GM19468 (cell line): ENCODE results near the gene EXOC3L4.
"Not testable (repeated sequence)": the region's sequence is repeated elsewhere in the genome, so short reads cannot be mapped to it uniquely, and the experiment has no call there.

Experiments
- ATAC-seq: cut with Tn5 transposase; IDR thresholded peaks from one replicate; pipeline ENCODE4 v1.9.1; 2021; ENCODE audit warnings: mild to moderate bottlenecking, moderate library complexity, moderate number of reproducible peaks; ENCODE audit not compliant: unreplicated experiment; ENCODE audit errors: extremely low read depth

EXOC3L4 gene

GRCh38 chr14:103103461-103104388, 9.2 kb downstream of the EXOC3L4 start:
- no peak for ATAC-seq

DNA sequence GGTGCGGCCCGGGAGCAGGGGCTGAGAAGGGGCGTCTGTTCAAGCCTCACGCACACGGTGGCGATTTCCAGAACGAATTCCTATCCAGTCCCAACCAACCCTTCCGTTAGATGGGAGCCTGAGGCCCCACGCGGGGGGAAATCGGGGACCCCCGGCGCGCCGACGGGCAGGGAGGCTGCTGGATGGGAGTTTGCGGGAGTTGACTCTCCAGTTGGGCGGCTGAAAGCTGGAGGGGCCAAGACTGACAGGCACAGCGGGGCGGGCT, 9.8 kb downstream of the EXOC3L4 start:
- ATAC-seq, result no peak

- no peak for ATAC-seq
These were observed 10.3 kb downstream of the EXOC3L4 start for GRCh38 chr14:103104654-103105452.

DNA sequence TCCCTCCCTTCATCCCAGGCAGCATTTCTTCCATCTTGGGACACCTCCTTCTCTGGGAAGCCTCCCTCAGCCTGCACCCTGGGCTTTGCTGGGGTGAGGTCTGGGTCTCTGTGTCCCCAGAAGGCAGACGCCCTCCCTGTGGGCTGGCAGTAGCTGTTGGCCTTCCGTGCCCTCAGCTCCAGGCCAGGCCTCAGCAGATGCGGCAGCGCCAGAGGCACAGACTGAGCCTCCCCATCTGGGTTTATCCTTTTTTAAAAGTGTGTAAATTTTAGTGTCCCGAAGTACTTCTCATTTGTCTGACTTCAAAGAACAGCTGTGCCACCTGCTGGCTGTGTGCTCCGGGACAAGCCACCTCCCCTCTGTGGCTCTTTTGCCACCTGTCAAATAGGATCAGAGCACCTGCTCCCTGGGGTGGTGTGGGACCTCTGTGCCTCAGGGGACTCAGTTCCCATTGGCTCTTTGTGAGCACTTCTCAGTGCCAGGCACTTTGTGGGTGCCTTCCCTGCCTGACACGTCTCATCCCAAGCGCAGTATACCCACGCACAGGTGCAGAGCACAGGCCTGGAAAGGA, 11.1 kb downstream of the EXOC3L4 start:
- no peak for ATAC-seq

- no peak for ATAC-seq
These were observed 12.9 kb downstream of the EXOC3L4 start for GRCh38 chr14:103107455-103107854.

- no peak for ATAC-seq
These were observed 13.6 kb downstream of the EXOC3L4 start for GRCh38 chr14:103107941-103108748.

GRCh38 chr14:103108749-103109207, 14.3 kb downstream of the EXOC3L4 start:
- ATAC-seq, result no peak

DNA sequence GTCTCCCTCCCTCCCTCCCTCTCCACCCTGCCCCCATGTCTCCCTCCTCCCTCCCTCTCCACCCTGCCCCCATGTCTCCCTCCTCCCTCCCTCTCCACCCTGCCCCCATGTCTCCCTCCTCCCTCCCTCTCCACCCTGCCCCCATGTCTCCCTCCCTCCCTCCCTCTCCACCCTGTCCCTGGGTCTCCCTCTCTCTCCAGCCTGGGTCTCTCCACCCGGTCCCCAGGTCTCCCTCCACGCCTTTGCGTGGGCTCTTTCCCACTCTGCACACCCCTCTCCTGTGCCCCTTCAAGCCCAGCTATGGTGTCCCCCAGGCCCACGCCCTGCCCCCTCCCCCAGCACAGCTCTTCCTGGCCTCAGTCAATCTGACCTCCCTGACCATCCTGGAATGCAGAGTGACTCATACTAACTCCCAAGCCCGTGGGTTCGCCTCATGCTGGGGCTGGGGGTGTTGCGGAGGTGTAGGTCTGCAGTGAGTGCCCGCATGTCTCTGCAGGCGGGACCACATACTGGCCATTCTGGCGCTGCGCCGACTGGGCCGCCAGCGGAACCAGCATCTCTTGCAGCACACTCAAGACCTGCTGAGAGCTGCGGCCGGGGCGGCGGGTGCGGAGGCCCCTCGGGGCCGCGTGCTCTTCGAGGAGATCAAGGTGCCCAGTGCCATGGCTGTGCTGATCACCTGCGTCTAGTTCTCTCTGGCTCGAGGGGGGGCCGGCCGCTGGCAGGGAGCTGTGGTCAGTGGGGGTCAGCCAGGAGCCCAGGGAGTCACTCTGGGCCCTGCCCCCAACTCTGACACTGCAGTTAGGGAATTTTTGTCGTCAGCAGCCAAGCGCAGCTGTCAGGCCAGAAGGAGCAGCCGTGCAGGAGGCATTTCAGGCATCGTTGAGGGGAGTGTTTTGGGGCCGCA, 15.3 kb downstream of the EXOC3L4 start:
- no peak for ATAC-seq

DNA sequence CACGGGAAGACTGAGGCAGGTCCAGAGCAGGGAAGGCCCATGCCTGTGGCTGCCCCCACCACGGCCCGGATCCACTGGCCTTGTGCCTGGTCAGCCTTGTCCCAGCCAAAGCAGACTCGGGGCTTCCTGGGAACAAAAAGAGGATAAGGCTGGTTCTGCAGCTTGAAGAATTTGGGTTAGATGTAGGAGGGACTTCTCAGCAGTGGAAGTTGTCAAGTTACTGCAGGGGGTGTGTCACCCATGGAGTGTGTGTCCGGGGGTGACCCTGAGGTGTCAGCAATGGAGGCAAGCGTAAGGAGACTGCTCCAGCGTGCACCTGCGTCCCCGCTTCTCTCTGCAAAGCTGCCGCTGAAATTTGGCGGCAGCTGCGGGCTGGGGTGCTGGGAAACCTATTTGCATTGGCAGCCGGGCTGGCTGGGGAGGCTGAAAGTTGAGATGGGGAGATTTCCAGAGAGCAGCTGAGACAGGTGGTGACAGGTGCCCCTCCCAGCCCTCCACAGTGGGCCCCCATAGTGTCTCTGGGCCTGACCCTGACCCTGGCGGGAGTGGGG, 16.2 kb downstream of the EXOC3L4 start:
- ATAC-seq, result no peak

- ATAC-seq, result no peak
These were observed 16.8 kb downstream of the EXOC3L4 start for GRCh38 chr14:103111232-103111868.

GRCh38 chr14:103112400-103113243, 18.1 kb downstream of the EXOC3L4 start:
- no peak for ATAC-seq

- no peak for ATAC-seq
These were observed 18.8 kb downstream of the EXOC3L4 start for GRCh38 chr14:103113303-103113702.

GRCh38 chr14:103113774-103114173, 19.2 kb downstream of the EXOC3L4 start:
- ATAC-seq, result no peak

DNA sequence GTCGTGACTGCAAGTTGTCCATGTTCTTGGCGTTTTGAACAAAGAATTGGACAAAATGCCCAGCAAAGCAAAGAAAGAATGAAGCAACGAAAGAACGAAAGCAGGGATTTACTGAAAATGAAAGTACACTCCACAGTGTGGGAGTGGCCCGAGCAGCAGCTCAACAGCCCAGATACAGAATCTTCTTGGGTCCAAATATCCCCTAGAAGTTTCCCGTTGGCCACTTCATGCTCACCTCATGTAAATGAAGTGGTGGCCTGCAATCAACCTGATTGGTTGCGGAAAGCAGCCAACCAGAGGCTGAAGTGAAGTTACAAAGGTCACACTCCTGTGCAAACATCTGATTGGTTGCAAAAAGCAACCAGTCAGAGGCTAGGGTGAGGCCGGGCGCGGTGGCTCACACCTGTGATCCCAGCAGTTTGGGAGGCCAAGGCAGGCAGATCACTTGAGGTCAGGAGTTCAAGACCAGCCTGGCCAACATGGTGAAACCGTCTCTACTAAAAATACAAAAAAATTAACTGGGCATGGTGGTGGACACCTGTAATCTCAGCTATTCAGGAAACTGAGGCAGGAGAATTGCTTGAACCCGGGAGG, 20.7 kb downstream of the EXOC3L4 start:
- ATAC-seq, result not testable (repeated sequence)

DNA sequence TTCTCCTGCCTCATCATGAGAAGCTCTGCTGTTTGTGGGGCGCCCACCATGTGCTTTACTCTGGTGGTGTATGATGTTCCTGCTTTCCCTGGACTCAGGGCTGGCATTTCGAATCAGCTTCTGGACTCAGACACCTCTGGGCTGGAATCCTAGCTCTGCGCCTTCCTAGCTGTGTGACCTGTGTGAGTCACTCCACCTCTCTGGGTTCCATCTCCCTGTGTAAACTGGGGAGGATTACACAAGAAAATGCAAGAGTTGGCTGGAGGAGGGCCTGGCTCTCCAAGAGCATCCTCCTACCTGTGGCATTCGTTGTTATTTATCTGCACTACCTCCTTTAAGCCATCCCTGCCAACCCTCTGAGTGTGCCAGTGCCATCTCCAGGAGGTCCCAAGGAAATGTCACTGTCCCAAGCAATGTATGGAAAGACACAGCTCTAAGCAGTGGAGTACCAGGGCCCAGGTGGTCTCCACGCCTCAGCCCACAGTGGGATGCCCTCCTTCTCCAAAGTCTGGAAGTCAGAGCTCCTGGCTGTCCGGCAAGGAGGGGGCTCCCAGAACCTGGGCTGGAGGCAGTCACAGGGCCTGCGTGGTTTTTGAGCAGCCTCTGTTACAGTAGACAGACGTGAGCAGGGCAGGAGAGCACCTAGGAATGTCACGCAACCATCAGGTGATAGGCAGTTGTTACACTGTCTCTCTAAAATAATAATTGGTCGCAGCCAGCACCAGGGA, 21.5 kb downstream of the EXOC3L4 start:
- ATAC-seq, result no peak

DNA sequence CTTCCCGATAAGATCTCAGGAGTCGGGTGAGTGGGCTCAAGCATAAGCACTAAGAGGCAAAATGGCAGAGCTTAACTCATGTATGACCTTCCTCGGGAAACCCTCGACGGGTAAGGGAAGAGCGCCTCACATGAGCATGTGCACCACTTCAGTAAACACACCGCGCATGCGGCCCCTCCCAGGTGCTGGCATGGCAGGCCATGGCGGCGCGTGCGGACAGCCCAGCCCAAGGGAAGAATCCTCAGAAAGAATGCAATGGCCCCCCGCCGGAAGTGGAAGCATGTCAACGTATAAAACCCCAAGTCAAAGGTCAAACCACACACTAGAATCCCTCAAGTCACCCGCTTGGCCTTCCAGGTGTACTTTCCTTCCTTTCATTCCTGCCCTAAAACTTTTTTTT, 22.1 kb downstream of the EXOC3L4 start:
- no peak for ATAC-seq

DNA sequence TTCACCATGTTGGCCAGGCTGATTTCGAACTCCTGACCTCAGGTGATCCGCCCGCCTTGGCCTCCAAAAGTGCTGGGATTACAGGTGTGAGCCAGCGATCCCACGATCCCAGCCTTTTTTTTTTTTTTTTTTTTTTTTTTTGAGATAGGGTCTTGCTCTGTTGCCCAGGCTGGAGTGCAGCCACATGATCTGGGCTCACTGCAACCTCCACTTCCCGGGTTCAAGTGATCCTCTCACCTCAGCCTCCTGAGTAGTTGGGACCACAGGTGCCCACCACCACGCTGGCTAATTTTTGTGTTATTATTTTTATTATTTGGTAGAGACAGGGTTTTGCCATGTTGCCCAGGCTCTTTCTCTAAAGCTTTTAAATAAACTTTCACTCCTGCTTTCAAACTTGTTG, 23.0 kb downstream of the EXOC3L4 start:
- ATAC-seq, result not testable (repeated sequence)
